Glomerular visceral epithelial cell (primary cell): ENCODE measurements around the gene RAB3C.
"Not testable (repeated sequence)": the region's sequence is repeated elsewhere in the genome, so short reads cannot be mapped to it uniquely, and the experiment has no call there.

Source experiments
- DNase-seq: peaks from one replicate; pipeline ENCODE4 v3.0.0-alpha.2; 2016; ENCODE audit errors: extremely low spot score

RAB3C gene

DNA sequence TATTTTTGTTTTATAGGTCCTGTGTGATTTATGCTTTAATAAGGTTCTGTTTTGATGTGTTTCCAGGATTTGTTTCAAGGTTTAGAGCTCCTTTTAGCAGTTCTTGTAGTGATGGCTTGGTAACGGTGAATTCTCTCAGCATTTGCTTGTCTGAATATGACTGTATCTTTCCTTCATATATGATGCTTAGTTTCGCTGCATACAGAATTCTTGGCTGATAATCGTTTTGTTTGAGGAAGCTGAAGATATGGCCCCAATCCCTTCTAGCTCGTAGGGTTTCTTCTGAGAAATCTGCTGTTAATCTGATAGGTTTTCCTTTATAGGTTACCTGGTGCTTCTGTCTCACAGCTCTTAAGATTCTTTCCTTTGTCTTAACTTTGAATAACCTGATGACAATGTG lies 20.0 kb downstream of the RAB3C start:
- DNase-seq: not testable (repeated sequence)

DNA sequence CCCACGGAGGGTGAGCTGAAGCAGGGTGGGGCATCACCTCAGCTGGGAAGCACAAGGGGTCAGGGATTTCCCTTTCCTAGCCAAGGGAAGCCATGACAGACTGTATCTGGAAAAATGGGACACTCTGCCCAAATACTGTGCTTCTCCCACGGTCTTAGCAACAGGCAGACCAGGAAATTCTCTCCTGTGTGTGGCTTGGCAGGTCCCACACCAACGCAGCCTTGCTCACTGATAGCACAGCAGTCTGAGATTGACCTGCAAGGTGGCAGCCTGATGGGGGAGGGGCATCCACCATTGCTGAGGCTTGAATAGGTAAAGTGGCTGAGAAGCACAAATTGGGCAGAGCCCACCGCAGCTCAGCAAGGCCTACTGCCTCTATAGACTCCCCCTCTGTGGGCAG lies 23.2 kb downstream of the RAB3C start:
- DNase-seq: no peak

DNA sequence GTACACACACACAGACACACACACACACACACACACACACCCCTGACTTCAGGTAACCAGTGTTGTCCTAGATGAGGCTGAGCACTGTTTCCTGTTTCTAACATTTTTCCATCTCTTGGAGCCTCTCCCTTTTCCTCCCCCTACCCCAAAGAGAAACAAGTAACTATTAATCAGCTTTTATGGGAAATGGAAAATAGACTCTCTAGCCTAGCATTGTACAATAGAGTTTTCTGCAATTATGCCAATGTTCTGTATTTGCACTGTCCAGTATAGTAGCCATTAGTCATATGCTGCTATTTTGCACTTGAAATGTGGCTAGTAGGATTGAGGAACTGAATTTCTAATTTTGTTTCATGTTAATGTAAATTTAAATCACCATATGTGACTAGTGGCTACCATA lies 33.1 kb downstream of the RAB3C start:
- no peak for DNase-seq

DNA sequence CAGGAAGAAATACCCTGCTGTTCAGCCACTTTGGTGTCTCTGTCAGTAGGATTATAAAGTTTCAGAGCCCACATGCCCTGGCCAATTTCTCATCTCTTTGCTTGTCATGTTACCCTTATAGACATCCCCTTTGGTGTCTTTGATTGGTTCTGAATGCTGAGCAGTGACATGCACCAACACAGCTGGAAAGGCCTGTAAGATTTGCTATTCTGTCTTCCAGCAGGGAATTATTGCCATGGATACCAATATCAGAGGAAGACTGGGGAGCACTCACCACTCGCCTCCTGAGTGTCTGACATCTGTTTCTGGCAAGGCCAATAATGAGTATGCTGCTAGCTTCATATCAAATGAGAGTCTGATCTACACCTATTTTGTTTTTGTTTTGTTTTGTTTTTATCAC lies 34.4 kb downstream of the RAB3C start:
- no peak for DNase-seq

DNA sequence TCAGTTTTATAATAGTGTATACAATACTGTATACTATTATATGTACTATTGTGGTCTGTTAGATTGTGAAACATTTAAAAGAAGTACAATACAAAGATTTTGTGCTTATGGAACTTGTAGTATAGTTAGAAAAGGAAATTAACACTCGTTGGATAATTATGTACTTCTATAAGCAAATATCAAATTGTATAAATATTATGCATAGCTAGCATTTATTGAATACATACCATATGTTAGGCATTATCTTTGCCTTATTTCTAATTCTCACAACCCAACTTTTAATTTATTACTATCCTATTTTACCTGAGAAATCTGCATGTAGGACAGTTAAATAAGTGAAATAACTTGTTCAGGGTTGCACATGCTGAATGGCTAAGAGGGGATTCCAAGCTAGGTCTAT lies 37.5 kb downstream of the RAB3C start:
- DNase-seq: no peak

DNA sequence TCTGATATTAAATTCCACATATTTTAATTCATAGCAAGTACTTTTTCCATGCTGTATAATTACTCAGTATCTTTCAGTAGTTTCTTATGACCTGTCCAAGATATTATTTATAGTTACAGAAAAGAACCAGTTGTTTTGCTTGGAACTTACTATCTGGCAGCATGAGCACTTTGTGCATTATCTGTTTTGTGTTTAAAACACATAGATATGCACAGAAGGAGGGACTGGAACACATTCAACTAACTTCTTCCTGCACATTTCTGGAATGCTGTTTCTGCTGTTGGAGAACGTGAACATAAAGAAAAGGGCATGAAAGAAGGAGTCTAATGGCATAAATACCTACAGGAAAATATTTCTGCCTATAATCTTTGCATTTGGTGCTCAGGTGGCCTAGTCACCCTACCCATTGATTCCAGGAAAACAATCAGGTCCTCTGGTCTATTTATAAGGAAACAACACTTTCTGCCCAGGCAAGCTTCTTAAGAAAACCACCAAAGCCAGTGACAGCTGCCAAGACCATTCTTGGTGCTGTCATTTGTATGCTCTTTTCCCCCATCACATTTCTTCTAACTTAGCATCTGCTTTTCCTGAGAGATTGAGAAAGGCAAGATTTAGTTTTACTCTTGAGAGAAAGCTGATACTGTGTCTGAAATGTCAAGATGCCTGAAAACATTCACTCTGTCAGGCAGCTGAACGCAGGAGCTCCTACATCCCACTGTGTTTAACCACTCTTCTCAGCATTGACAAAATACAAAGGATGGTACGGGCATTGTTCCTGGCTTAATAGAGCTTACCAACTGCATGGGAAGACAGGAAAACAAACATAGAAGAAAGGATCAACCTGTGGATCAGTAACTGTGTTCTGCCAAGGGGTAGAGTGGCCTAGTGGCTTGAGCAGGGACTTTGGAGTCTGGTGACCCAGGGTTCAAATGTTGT lies 40.3 kb downstream of the RAB3C start:
- no peak for DNase-seq

DNA sequence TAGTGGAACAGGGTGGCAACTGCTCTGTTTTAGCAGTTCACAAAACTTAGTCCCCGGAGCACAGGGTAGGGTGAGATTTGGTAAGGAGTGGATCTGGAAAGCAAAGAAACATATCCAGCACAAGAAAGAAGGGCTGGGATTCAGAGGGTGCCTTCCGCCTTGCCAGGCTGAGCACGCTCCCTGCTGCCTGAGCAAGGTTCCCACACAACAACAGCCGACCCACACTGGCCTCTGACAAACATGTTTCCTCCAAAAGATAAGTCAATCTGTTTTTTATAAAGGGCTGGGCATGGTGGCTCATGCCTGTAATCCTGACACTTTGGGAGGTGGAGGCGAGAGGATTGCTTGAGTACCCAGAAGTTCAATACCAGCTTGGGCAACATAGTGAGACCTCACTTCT lies 45.8 kb downstream of the RAB3C start:
- no peak for DNase-seq

DNA sequence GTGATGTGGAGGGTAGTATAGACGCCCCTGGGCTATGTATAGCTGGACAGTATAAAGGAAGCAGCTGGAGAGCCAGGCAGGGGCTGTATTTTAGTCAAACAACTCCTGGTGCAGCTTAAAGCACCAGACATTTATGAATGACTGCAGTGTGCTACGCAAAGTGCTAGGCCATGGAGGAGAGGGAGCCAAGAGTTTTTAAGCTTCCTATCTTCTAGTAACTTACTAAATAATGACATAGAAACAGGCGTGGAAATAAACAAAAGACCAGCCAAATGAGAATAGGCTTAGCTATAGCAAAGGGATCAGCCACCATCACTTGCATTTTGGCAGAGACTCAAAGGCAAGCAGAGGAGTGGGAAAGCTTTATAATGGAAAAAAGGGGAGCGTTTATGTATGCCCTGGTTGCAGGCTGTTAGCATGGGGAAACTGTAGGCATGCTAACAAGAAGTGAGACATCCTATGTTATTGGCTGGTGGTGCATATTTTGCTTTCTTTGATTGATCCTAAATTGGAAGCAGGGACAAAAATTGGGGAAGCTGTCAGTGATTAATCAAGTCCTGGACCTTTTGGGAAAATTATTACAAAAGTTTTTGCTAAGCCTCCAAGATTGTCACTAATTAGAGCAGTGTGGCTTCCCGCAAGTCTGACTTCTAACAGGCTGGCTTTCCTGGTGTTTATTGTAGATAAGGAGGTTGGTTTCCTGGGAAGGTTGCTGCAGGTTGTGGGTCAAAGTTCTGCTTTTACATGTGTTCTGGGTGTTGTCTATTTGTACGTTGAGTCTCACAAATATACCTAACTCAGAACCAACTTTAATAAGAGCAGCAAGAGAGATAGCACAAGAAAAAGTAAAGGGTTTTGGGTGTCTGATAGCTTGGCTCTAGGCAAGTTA lies 46.6 kb downstream of the RAB3C start:
- no peak for DNase-seq

DNA sequence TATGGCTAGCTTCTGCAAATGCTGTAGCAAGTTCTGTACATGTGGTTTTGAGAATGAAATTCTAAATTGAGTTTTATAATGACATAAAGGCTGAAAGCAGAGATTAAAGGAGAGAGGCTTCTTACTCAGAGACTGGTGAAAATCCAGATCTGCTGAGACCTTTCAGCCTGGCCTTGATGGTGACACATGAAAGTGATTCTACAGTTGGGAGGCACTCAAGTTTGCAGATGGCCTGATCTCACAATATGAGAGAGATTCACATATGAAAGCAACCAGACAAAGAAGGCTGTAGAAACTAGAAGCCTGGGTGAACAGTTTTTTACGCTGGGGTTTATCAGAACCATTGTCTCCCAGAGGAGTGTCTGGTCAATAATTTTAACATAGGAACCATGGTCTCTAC lies 49.0 kb downstream of the RAB3C start:
- no peak for DNase-seq

DNA sequence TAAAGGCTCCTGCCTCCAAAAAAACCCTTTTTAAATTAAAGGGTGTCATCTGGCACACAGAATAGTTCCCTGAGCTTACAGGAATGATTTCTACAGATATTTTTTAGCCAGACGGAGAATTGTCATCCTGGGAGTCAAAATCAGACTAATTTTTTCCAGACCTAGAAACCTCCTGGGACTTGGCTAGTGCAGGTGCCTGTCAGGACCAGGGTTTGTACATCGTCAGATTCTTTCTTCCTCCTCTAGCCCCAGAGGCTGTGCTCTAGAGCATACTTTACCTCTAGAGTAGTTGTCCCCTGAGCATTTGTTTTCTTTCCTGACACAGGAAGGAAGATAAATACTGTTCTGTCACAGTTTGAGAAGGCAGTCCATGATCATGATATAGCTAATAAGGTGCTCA lies 52.5 kb downstream of the RAB3C start:
- DNase-seq: no peak

DNA sequence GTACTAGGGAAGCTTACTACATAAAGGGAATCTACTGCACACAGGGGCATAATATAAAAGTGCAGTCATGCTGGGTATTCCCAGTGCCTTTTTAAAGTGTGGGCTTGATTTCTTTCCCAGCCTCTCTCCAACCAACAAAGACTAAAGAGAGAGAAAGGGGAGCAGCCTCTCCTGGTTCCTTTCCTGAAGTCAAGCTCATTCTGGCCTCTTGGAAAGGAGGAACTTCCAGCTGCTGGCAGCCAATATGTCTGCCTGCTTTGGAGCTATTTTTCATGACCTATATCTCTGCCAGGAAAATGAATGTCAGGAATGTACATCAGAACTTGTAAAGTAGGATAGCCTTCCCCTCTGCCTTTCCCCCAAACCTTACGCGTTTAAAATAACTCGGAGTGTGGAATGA lies 57.1 kb downstream of the RAB3C start:
- no peak for DNase-seq

DNA sequence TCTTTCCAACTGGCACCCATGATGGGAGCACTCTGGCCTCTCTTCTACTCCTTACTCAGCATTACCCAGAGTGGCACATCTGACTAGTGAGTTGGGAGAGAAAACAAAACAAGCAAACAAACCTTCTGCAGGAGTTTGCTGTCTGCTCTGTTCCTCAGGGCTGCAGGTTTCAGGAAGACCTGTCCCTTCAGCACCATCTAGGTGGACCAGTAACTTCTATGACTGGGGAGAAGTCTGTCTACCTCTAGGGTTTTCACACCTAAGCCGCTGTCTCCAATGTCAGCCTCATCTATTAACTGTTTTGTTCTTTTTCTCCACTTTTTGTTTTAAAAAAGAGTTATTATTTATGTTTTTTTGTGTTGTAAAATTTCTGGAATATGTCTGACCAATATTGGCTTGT lies 58.7 kb downstream of the RAB3C start:
- DNase-seq: no peak

DNA sequence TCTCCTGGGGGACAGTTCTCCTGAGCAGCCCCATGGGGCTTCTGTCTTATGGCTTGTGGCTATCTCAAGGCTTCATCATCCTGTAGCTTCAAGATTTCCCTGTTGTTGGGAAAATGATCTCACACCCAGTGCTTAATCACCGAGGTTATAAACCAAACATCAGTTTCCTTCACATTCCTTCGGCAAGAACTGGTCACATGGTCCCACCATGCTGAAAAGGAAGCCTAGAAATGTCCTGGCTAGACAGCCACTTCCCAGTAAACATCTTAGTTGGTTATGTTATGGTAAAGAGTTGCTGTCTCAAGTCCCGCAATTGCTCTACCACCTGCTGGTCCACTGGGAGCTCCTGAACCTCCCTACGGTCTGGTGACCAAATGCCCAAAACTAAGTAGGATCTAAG lies 66.0 kb downstream of the RAB3C start:
- DNase-seq: no peak

DNA sequence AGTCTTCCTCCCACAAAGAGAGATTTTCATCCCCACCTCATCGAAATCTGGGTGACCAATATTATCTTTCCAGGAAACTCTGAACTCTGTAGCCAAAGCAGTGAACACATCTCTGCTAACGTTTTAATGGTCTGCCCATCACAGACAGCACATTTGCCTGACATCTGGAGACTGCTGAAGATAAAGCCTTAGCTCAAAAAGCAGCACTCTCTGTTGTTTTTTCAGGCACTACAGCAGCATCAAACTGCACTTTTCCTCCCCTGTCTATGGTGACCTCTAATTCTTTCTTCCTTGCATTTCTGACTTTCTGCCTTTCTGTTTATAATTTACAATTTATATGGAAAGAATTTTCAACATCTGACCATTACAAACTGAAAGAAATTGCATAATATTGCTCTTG lies 66.8 kb downstream of the RAB3C start:
- no peak for DNase-seq

DNA sequence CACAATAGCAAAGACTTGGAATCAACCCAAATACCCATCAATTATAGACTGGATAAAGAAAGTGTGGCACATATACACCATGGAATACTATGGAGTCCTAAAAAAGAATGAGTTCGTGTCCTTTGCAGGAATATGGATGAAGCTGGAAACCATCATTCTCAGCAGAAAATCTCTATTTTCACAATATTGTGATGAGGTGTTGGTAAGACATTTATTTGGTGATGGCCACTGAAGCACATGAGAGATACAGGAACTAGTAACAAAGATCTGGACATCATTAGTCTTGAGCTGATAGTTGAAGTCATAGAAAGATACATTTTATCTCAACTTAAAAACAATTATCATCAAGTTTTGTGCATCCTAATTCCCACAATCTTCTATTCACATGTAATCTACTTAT lies 70.6 kb downstream of the RAB3C start:
- no peak for DNase-seq

DNA sequence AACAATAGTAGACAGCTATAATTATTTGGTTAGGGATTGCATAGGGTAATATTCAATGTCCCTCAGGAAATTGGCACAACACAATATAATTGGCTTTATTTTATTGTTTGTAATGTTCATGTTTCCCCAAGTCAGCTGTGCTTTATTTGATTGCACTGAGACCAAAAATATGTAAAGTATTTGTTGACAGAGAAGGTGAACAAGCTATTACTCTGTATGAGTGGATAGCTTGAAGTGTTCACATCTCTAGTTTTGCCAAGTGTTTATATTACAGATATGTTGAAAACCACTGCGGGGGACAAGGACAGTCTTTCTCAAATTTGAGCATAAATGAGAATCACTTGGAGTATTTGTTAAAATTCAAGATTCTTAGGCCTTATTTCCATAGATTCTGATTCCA lies 83.3 kb downstream of the RAB3C start:
- DNase-seq: no peak

DNA sequence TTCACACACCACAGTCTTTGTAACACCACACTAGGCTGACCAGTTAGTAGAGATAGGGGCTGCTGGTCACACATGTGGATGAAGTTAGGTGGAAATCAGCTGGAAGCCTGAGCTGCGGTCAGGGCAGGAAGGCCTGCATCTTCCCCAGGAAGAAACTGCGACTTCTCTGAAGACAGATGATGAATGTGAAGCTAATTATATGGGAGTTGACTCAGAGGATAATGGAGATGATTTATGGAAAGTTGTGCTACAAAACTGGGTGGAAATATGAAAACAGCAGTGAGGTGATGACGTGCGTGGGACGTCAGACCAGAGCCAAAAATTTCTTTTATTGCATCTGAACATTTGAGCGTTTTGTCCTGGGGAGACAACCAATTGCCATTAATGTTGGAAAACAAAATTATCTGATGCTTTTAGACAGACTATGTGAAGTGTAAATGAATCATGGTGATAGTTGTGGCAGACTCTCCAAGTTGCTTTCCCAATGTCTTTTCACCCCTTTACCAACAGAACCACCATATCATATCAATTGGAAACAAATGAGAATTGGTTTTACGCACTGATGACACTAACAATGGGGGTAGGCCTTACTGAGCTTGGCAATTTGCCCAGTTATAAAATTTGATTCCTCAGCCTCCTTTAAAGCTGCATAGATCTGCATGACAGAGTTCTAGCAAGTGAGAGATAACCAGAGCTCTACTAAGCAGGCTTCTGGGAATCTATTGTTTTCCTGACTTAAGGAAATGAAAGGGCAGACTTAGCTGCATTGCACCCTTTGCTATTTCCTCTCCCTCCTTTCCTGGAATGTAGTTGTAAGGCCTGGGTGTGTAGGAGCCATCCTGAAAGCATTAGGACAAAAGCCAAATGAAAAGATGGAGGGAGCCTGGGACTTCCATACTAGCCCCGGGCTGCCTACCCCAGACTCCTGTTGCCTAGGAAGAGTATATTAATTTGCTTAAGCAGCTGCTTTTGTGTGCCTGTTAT lies 84.0 kb downstream of the RAB3C start:
- no peak for DNase-seq

DNA sequence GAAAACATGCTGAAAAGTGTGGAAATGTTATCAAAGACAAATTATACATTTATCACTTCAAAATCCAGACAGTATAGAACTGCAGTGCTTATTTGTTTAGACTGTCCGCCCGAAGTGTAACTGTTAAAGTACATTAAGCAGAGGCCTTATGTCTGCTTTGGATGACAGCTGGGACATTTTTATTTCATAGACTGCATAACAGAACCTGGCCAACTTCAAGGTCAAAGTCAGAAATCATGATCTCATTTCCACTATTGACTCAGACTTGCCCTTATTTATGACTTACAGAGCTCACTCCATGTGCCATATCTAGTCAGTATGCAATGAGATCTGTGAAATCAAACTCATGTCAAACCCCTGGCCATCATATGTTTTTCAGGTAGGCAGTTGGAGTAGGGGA lies 87.7 kb downstream of the RAB3C start:
- no peak for DNase-seq

DNA sequence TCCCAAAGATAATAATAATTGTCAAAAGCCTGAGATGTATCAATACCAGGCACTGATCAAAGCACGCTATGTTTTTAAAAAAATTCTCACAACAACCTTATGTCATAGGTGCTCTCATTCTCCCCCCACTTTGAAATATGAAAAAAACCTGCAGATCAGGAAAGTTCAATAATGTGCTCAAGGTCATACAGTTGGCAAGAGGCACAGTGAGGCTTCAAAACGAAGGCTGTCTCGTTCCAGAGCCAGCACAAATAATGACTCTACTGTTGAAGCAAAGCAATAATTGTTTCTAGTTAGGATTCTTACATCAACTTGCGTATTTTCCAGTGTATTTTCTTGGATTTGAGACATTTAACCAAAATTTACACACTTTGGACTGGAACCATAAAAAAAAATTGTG lies 88.3 kb downstream of the RAB3C start:
- no peak for DNase-seq

DNA sequence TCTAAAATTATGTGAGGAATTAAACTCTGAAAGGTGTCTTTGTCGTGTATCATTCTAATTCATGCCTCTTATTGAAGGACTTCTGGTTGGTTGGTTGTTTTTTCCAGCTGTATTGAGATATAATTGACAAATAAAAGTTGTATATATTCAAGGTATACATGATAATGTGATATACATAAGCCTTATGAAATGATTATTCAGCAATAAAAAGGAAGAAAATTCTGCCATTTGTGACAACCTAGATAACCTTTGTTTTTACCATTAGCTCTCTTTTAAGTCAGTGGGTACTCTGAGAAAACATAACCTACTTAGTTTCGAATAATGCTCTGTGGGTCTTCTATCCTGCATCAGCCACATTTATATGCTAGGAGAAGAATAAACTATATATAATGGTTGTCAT lies 89.6 kb downstream of the RAB3C start:
- no peak for DNase-seq

DNA sequence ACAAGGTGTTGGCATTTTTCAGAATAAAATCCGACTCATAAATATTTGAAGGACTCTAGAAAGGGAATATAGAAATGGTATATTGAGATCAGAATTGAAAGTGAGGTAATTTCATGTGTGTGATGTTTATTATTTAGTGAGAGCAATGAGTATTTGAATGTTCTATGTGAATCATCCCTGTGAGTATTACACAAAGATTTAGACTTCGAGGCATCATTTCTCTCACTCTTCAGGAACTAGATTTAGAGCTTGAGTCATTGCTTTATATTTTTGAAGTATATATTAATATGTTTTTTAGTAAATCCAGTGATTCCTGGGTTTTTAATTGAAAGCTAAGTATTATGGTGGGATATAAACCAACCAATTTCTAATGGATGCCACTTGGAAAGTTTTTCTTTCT lies 91.2 kb downstream of the RAB3C start:
- no peak for DNase-seq

DNA sequence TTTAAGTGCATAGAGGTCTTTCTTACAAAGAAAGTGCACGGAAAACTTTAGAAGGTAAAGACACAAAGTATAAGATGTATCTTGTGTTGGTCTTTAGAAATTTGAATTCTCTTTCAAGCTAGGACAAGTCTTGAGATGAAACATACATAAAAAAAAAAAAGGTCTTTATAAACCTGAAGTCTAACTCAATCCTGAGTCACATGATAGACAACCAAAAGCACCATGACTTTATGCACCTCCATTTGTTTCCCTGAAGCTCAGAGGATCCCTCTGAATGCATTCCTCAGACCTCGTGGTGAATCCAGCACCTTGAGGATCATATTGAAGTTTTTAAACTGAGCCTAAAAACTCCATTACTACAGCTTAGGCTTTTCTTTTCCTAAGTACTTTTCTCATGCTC lies 91.8 kb downstream of the RAB3C start:
- DNase-seq: no peak
